Regular cardiac myocyte (primary cell): ENCODE data around the gene DDIT3. TPM values are rescaled to one million over a fixed set of nuclear protein-coding genes. Genes with fewer than 3 reads are reported as not detected.

Experiments
- total RNA-seq: library from RNA; depleted of rRNA; stranded (reverse); fragments of >200 nt; gene quantifications from 2 replicates; pipeline ENCODE4 v1.2.3, GENCODE V29; 2014

DDIT3 gene
- total RNA-seq, result 17.6 and 85.4 TPM in 2 replicates

GRCh38 chr12:57520053-57520818, at the start of gene DDIT3:
TSS of gene DDIT3 (minus strand) at chr12:57520514. CDS start at chr12:57517406, 3,108 bp downstream.

GRCh38 chr12:57549909-57550640, 29.8 kb upstream of the DDIT3 start, which contains the start of gene KIF5A:
TSS of gene KIF5A (plus strand) at chr12:57550044. CDS start at chr12:57550272, 228 bp downstream.

DNA sequence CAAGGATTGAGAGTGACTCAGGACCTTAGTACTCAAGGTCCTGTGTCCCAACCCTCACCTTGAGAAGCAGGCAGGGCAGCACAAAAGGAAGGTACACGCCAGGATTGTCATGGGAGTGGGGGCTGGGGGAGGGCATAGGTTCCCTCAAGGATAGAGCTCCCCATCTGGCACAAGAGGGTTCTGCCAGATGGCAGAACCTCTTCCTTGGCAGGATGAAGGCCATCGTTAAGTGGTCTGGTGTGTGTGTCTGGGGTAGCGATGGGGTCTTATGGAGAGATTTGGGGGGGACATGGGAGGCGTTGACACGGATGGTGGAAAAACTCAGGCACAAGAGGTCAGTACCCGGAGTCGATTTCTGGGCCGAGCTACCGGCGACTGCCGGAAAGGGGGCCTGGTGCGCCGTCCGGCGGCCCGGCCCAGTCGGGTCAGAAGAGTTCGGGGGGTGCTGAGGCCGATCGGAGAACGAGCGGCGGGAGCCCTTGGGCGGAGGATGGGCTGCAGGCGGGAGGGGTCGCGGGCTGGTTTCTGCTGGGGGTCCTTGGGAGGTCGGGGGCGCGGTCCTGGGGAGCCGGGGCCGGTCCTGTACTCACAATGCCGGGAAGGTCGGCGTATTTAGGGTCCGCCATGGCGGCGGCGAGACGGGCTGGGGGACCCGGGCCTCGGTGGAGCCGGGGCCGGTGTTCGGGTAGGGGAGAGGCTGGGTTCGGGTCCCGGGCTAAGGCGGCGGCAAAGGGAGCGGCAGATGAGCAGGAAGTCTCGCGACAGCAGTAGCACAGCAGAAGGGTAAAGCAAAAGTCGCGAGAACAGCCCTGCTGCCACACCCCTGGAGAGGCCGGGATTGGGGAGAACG, 26.3 kb upstream of the DDIT3 start, which contains the start of gene DCTN2:
Gene DCTN2, minus strand, starts transcription at position 755 of the 850 bp plus-strand sequence. Its CDS starts 129 bp downstream, at position 626.

DNA sequence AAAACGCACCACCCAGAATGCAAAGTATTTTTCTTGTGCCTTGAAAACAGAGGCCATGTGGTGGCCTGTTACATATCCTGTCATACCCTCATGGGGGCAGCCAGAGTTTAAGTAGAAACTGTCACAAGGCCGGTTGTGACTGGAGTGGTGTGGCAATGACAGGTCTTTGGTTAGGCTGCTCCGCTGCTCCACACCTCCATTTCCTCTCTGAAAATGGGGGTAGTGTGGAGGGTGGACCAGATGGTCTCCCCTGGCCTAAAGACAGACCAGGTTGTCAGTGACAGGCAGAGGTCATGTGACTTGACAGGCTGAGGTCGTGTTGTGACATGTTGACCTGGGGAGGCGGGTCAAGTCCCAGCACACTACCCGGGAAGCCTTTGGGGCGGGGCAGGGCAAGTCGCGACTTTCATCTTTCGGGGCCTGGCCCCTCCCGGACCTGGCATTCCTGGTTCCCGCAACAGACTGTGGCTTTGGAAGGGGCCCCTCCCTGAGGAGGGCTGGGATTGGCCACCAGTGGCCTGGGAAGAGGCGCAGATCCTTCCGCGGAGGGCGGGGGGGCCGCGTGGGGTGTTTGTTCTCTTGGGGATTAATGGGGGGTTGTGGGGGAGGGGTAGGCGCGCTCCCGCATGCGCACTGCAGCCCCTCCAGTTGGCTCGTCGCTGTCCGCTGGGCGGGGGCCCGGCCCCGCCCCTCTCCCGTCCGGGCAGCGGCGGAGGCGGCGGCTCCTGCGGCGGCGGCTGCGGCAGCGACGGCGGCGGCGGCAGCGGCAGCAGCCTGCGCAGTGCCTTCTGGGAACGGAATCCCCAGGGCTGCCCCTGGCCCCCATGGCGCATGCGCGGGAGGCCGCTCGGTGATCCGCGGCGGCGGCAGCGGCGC, 1.9 kb upstream of the DDIT3 start, which contains the start of gene MBD6:
Gene MBD6, plus strand, starts transcription at position 814 of the 876 bp plus-strand sequence. CDS start 1,480 bp downstream, outside the sequence.

DNA sequence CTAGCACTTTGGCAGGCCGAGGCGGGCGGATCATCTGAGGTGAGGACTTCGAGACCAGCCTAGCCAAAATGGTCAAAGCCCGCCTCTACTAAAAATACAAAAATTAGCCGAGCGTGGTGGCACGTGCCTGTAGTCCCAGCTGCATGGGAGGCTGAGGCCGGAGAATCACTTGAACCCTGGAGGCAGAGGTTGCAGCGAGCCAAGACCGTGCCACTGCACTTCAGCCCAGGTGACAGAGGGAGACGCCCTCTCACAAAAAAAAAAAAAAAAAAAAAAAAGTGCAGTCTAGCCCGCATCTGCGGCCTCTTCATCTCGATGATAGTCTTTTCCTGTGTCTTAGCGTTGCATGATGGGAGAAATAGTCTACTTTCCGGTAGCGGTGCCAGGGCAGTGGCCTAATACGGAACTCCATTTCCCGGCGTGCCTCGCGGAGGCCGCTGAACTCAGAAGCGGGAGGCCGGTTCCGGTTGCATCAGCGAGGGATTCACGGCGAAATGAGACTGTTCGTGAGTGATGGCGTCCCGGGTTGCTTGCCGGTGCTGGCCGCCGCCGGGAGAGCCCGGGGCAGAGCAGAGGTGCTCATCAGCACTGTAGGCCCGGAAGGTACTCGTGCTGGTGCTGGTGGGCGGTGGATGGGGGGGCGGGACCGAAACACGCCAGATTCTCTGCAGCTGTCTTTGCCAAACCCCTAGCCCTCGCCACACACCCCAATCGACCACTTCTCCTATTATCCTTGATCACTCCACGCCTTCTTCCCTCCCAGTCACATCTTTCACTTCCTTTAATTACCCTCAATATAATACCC, 32.5 kb downstream of the DDIT3 start, which contains the start of gene MARS1:
Gene MARS1, plus strand, starts transcription at position 472 of the 805 bp plus-strand sequence. Its CDS starts 23 bp downstream, at position 495.

DNA sequence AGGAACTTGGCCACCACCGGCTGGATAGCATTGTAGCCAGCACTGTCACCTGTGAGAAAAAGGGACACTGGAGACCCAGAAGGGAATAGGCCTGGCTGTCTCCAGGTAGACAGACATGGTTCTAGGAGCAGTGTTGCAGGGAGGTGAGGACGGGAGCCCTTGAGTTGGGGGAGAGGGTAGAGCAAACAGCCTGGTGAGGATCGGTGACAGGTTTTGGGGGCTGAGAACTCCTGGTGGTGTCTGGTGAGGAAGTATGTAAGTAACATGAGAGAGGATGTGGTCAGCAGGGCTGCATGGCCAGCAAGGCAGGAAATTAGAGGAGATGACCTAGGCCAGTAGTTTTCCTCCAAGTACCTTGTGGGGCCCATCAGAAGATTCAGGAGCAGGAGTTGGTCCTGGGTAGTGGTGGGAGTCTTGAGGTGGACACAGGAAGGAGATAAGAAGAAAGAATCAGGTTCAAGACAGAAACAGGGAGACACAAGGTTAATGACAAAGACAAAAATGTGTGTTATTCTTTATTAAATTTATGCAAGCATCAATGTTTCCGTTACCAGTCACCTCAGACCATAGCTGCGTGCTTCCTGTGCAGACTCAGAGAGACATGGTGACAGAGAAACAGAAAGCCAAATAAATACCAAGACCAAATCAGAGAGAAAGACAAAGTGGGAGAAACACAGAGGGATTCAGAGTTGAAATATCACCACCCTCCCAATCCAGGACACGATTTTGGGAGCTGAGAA, 40.8 kb downstream of the DDIT3 start, which contains the start of gene ARHGAP9:
Gene ARHGAP9, minus strand, starts transcription at position 491 of the 740 bp plus-strand sequence. Its CDS starts 460 bp downstream, at position 31.

Other genes starting within 250 kb of the DDIT3 start
- 6.9 and 8.7 TPM in 2 replicates for gene R3HDM2, start 89.5 kb downstream of the DDIT3 start, total RNA-seq
- gene INHBC, start 85.7 kb downstream of the DDIT3 start, total RNA-seq, result not detected in 2 replicates
- gene INHBE, start 65.2 kb downstream of the DDIT3 start, total RNA-seq, result 0.38 and 0.85 TPM in 2 replicates
- under 0.01 and 0.38 TPM in 2 replicates for gene GLI1, start 60.7 kb downstream of the DDIT3 start, total RNA-seq
- gene ARHGAP9, start 40.6 kb downstream of the DDIT3 start, total RNA-seq, result 0.38 TPM in 1 of 2 replicates, not detected in the other
- 81.5 and 172 TPM in 2 replicates for gene MARS1, start 32.4 kb downstream of the DDIT3 start, total RNA-seq
- gene MBD6, start 2.3 kb upstream of the DDIT3 start, total RNA-seq, result 2.9 and 3.9 TPM in 2 replicates
- gene DCTN2, start 26.7 kb upstream of the DDIT3 start, total RNA-seq, result 79.5 and 89.1 TPM in 2 replicates
- gene KIF5A, start 29.5 kb upstream of the DDIT3 start, total RNA-seq, result 0.19 and 0.28 TPM in 2 replicates
- gene PIP4K2C, start 70.7 kb upstream of the DDIT3 start, total RNA-seq, result 18.2 and 19.2 TPM in 2 replicates
- gene DTX3, start 84.3 kb upstream of the DDIT3 start, total RNA-seq, result 5.4 and 14.7 TPM in 2 replicates
- gene ARHGEF25, start 90.9 kb upstream of the DDIT3 start, total RNA-seq, result 12.5 and 27.1 TPM in 2 replicates
- 1.9 and 2.8 TPM in 2 replicates for gene B4GALNT1, start 112.7 kb upstream of the DDIT3 start, total RNA-seq
- 133 and 376 TPM in 2 replicates for gene OS9, start 173.6 kb upstream of the DDIT3 start, total RNA-seq
- 0.19 and 0.28 TPM in 2 replicates for gene AGAP2, start 218.2 kb upstream of the DDIT3 start, total RNA-seq
- gene TSPAN31, start 224.5 kb upstream of the DDIT3 start, total RNA-seq, result 86.3 and 103 TPM in 2 replicates
- 146 and 166 TPM in 2 replicates for gene CDK4, start 231.8 kb upstream of the DDIT3 start, total RNA-seq
- 0.77 and 3.1 TPM in 2 replicates for gene MARCHF9, start 234.6 kb upstream of the DDIT3 start, total RNA-seq
- 0.19 and 1.1 TPM in 2 replicates for gene CYP27B1, start 246.6 kb upstream of the DDIT3 start, total RNA-seq